Esophagus squamous epithelium (tissue), 5 donors: ENCODE measurements around the gene MFAP2. TPM values are rescaled to one million over a fixed set of nuclear protein-coding genes. Genes with fewer than 3 reads are reported as not detected.

Experiments
- DNase-seq: peaks from one replicate; lab custom pipeline; 2025; lab: John Stamatoyannopoulos, UW
- H3K27ac ChIP-seq, 4 donors: fragments of 200-600 bp; sonication (generic); one replicate each; pipeline ENCODE4 v1.5.1; 2016 to 2019; ENCODE audit warnings: mild to moderate bottlenecking in 1 of 4
- H3K27me3 ChIP-seq, 4 donors: fragments of 200-600 bp; sonication (generic); 1 replicate in 3 of 4; 2 replicates in 1 of 4; pipeline versions ENCODE4 v1.5.1 to v1.6.0; 2017 to 2021; ENCODE audit warnings: antibody characterized with exemption in 1 of 4
- H3K36me3 ChIP-seq, 3 donors: fragments of 200-600 bp; sonication (generic); one replicate each; pipeline ENCODE4 v1.5.1; 2016 to 2019
- H3K4me1 ChIP-seq, 3 donors: fragments of 200-600 bp; sonication (generic); one replicate each; pipeline ENCODE4 v1.5.1; 2017 to 2019
- H3K4me3 ChIP-seq, 4 donors: fragments of 200-600 bp; sonication (generic); 1 replicate in 3 of 4; 2 replicates in 1 of 4; pipeline ENCODE4 v1.5.1; 2016 to 2019; ENCODE audit warnings: mild to moderate bottlenecking in 2 of 4, moderate library complexity in 1 of 4
- H3K9me3 ChIP-seq, 3 donors: fragments of 200-600 bp; sonication (generic); one replicate each; pipeline ENCODE4 v1.5.1; 2016 to 2019
- POLR2A ChIP-seq, 4 donors: fragments of 450-650 bp; IDR thresholded peaks; one replicate each; pipeline ENCODE4 v1.6.1; 2017; ENCODE audit warnings: antibody characterized with exemption in 4 of 4, mild to moderate bottlenecking in 4 of 4, moderate library complexity in 3 of 4
- WGBS, 2 donors: methylation state at CpG; one replicate each; pipeline ENCODE4 v1.1.5; 2018; 5-methylcytosine and 5-hydroxymethylcytosine counted together
- intact Hi-C: fragments of 100-400 bp; cut with DNase I; formaldehyde crosslinking; loops from one replicate; pipeline ENCODE4 v1.15.0; 2022
- total RNA-seq, 4 donors: library from RNA; depleted of rRNA; stranded (reverse); fragments of >200 nt; gene quantifications; one replicate each; pipeline ENCODE4 v1.1.0, GENCODE V29; 2016
- TF ChIP-seq, protein P1 (sequence below), 6 experiments: fragments of 450-650 bp in 4 of 6; fragments of 200-600 bp in 2 of 6; sonication (generic) in 2 of 6; IDR thresholded peaks; one replicate each; pipeline ENCODE4 v1.5.1; 2016 to 2019; ENCODE audit warnings: antibody characterized with exemption in 6 of 6, mild to moderate bottlenecking in 4 of 6, moderate library complexity in 4 of 6
- donor health status: DM: yes; HTN: yes; CAD: no.

MFAP2 gene
- total RNA-seq, 4 donors from 2014 or later, result 0.70 to 10.5 (median 4.2) TPM; not detected in 1

DNA sequence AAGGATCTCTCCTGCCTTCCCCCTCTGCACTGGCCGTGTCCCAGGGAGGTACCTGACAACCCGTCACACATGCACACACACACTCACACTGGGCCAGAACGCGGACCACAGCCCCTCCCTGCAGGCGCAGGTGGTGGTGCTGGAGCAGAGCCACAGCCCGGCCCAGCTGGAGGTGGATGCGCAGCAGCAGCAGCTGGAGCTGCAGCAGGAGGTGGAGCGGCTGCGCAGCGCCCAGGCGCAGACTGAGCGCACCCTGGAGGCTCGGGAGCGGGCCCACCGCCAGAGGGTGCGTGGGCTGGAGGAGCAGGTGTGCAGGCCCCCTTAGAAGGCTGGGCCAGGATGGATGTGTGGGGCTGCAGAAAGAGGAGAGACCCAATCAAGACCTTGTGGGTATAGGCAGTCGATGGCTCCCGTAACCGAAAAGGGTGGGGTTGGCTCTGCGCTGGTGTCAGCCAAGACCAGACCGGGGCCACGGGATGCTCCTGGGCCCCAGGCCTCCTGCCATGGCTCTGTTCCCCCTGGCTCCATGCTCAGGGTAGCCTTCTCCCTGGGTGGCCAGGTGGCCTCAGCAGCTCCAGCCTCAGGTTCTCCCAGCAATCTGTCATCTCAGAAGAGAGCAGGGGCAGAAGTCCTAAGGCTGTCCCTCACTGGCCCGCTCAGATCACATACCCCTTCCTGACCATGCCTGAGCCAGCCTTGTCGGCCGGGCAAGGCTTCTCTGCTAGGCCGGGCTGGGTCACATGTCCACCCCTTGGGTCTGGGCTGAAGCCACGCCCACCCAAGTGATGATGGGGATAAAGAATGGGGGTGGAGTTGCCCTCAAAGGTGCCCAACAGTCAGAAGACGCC, 8.9 kb downstream of the MFAP2 start:
- Histone ChIP-seq H3K4me1 (peaks cover 0 to 27% (median 13%) of the 10 kb centered on the region in 3 donors), H3K27me3 (no peaks in the 10 kb centered on the region), H3K27ac (no peak overlapping the region), H3K9me3 (no peaks in the 10 kb centered on the region), H3K4me3 (no peak overlapping the region), H3K36me3 (peaks cover 0 to 51% (median 16%) of the 10 kb centered on the region in 3 donors)
- 58 to 60% methylated on average over 2 of the region's 28 CpGs for WGBS, 2 donors
- TF ChIP-seq, protein P1, sequence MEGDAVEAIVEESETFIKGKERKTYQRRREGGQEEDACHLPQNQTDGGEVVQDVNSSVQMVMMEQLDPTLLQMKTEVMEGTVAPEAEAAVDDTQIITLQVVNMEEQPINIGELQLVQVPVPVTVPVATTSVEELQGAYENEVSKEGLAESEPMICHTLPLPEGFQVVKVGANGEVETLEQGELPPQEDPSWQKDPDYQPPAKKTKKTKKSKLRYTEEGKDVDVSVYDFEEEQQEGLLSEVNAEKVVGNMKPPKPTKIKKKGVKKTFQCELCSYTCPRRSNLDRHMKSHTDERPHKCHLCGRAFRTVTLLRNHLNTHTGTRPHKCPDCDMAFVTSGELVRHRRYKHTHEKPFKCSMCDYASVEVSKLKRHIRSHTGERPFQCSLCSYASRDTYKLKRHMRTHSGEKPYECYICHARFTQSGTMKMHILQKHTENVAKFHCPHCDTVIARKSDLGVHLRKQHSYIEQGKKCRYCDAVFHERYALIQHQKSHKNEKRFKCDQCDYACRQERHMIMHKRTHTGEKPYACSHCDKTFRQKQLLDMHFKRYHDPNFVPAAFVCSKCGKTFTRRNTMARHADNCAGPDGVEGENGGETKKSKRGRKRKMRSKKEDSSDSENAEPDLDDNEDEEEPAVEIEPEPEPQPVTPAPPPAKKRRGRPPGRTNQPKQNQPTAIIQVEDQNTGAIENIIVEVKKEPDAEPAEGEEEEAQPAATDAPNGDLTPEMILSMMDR (IDR thresholded peaks at IDR 0.05), result no peak
- no peak for TF ChIP-seq POLR2A (IDR thresholded peaks at IDR 0.05)
- intact Hi-C loops, result no loop called here
- no peak for DNase-seq

DNA sequence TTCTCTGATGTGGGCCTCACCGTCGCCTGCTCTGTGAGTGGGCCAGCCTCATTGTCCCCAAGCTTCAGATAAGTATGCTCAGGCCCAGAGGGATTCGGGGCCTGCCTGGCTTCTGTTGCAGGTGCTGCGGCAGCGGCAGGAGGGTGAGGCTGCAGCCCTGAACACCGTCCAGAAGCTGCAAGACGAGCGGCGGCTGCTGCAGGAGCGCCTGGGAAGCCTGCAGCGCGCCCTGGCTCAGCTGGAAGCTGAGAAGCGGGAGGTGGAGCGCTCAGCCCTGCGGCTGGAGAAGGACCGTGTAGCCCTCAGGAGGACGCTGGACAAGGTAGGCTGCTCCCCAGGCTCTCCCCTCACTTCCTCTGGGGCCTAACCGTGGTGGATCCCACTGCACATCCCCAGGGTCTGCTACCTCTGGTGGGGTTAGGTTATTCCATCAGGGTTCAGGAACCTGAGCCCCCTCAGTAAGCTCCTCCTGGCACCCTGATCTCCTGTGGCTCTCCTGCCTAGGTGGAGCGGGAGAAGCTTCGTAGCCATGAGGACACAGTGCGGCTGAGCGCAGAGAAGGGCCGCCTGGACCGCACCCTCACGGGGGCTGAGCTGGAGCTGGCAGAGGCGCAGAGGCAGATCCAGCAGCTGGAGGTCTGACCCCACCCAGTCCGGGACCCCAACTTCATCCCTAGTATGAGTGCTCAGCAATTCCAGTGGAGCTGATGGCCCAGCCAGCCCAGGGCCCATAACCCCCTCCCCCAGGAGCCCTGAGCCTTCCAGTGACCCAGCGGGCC, 10.1 kb downstream of the MFAP2 start:
- WGBS, 2 donors, result 88 to 94% methylated on average over 13 to 15 of the region's 28 CpGs
- Histone ChIP-seq H3K4me1 (peaks cover 0 to 16% (median 12%) of the 10 kb centered on the region in 3 donors), H3K4me3 (no peak overlapping the region), H3K36me3 (peaks cover 0 to 64% (median 25%) of the 10 kb centered on the region in 3 donors), H3K27ac (no peak overlapping the region), H3K27me3 (no peaks in the 10 kb centered on the region), H3K9me3 (no peaks in the 10 kb centered on the region)
- DNase-seq, result no peak
- no peak for TF ChIP-seq POLR2A (IDR thresholded peaks at IDR 0.05)
- TF ChIP-seq, protein P1 (IDR thresholded peaks at IDR 0.05), result no peak
- intact Hi-C loops, result no loop called here

DNA sequence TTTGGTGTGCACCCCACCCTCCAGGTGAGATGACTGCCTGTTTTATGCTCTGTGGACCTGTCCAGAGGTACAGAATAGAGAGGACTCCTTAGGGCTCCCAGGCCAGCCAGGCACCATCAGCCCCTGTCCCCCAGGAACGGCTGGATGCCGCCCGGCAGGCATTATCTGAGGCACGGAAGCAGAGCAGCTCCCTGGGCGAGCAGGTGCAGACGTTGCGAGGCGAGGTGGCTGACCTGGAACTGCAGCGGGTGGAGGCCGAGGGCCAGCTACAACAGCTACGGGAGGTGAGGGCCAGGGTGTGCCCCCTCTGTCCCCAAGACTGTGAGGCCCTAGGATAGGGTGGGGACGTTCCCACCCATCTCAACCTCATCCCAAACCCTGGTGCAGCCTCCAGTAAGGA, 10.8 kb downstream of the MFAP2 start:
- no peak overlapping the region for H3K27ac ChIP-seq
- intact Hi-C loops, result no loop called here
- TF ChIP-seq, protein P1 (IDR thresholded peaks at IDR 0.05), result no peak
- TF ChIP-seq POLR2A (IDR thresholded peaks at IDR 0.05), result no peak
- no peaks in the 10 kb centered on the region for H3K9me3 ChIP-seq
- no peak overlapping the region for H3K4me3 ChIP-seq
- H3K36me3 ChIP-seq, result peaks cover 0 to 70% (median 25%) of the 10 kb centered on the region in 3 donors
- WGBS, 2 donors, result 67 to 83% methylated on average over 1 to 6 of the region's 12 CpGs
- H3K27me3 ChIP-seq, result no peaks in the 10 kb centered on the region
- DNase-seq, result no peak
- peaks cover 0 to 12% (median 10%) of the 10 kb centered on the region in 3 donors for H3K4me1 ChIP-seq

DNA sequence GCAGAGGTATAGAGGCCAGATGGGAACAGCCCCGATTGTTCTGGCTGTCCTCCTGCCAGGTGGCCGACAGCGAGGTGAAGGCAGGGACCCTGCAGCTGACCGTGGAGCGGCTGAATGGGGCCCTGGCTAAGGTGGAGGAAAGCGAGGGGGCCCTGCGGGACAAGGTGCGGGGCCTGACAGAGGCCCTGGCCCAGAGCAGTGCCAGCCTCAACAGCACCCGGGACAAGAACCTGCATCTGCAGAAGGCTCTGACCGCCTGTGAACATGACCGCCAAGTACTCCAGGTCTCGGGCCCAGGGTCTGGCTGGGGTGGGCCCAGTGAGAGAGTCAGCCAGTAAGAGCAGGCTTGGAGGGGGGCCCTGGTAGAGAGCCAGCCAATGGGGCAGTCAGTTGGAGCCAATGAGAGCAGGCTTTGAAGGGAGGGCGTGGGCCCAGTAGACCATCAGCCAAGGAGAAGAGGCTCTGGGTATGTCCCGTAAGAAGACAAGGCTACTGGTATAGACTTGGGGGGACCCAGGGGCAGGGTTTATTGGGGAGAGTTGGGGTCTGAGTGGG, 11.3 kb downstream of the MFAP2 start:
- Histone ChIP-seq H3K4me3 (no peak overlapping the region), H3K27ac (no peak overlapping the region), H3K4me1 (peaks cover 0 to 12% (median 10%) of the 10 kb centered on the region in 3 donors), H3K27me3 (no peaks in the 10 kb centered on the region), H3K36me3 (peaks cover 0 to 74% (median 25%) of the 10 kb centered on the region in 3 donors), H3K9me3 (no peaks in the 10 kb centered on the region)
- TF ChIP-seq, protein P1 (IDR thresholded peaks at IDR 0.05), result no peak
- intact Hi-C loops, result no loop called here
- no peak for DNase-seq
- 86 to 87% methylated on average over 11 of the region's 14 CpGs for WGBS, 2 donors
